ENCODE measurements around the gene TBC1D2B.

DNA sequence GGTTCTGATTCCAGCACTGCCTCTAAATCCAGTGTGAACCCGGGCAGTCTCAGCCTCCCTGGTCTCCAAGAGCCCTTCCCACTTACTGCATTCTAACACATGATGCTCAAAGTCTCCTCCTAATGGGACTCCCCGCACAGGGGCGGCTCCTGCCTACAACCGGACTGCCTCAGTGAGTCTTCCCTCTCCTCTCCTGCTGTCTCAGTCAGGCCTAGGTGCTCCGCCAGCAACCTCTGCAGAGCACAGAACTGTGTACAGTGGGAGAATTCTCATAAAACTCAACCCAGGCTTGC, 28.9 kb downstream of the TBC1D2B start:
- TF ChIP-seq CTCF (IDR thresholded peaks at IDR 0.05) (no peak), POLR2A (IDR thresholded peaks at IDR 0.05) (no peak)

Measured in testis (tissue), 2 donors.